NOMO-1 treated with DMSO at 0.1 percent for 48 hours (cell line): ENCODE results near the gene PPARG.

Source experiments
- DNase-seq: peaks from one replicate; lab custom pipeline; 2025; ENCODE audit not compliant: unreplicated experiment; lab: John Stamatoyannopoulos, UW

The PPARG gene

GRCh38 chr3:12308517-12308916, 19.6 kb downstream of the PPARG start:
- DNase-seq = peak; percentile 51

GRCh38 chr3:12309716-12310115, 20.8 kb downstream of the PPARG start:
- no peak for DNase-seq

- DNase-seq = no peak
These were observed 23.1 kb downstream of the PPARG start for GRCh38 chr3:12312010-12312409.

GRCh38 chr3:12313519-12313918, 24.6 kb downstream of the PPARG start:
- DNase-seq = no peak

- peak; percentile 20 for DNase-seq
These were observed 27.4 kb downstream of the PPARG start for GRCh38 chr3:12316253-12316652.

GRCh38 chr3:12316729-12317351, 28.0 kb downstream of the PPARG start:
- DNase-seq = no peak

GRCh38 chr3:12317914-12318313, 29.0 kb downstream of the PPARG start:
- DNase-seq = no peak

- no peak for DNase-seq
These were observed 30.1 kb downstream of the PPARG start for GRCh38 chr3:12318758-12319621.

GRCh38 chr3:12321015-12321414, 32.1 kb downstream of the PPARG start:
- DNase-seq = no peak

GRCh38 chr3:12323237-12323636, 34.4 kb downstream of the PPARG start:
- peak; percentile 71 for DNase-seq

GRCh38 chr3:12325586-12326515, 37.0 kb downstream of the PPARG start:
- peak; percentile 93 for DNase-seq

GRCh38 chr3:12327021-12327420, 38.2 kb downstream of the PPARG start:
- DNase-seq = peak; percentile 24

- peak; percentile 53 for DNase-seq
These were observed 39.4 kb downstream of the PPARG start for GRCh38 chr3:12328132-12328836.

GRCh38 chr3:12328837-12329462, 40.1 kb downstream of the PPARG start:
- DNase-seq = no peak

GRCh38 chr3:12334786-12335185, 45.9 kb downstream of the PPARG start:
- DNase-seq = peak; percentile 43

- no peak for DNase-seq
These were observed 46.6 kb downstream of the PPARG start for GRCh38 chr3:12335421-12335820.

GRCh38 chr3:12336099-12336498, 47.2 kb downstream of the PPARG start:
- DNase-seq = peak; percentile 76

- DNase-seq = no peak
These were observed 50.0 kb downstream of the PPARG start for GRCh38 chr3:12338595-12339546.
